ENCODE results near the gene AMFR. TPM values are rescaled to one million over a fixed set of nuclear protein-coding genes. Genes with fewer than 3 reads are reported as not detected.

AMFR gene
- total RNA-seq, 1 experiment from 2014 or later: 66.3 TPM

DNA sequence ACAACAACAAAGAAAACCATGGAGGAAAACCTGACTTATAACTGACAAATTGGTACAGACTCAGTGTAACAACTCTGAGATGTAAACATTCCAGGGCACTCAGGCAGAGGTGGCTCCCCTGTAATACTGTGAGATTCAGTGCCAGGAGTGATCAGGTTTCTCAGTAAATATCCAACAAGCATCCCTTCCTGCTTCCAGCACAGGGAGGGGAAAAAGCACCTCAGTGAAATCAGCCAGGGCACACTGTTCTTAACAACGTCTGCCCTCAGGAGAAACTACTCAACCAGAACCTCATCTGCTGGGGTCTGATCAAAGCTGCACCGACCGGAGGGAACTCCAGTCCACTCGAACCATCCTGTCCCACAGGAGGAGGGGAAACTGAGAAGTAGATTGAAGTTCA lies 52.3 kb downstream of the AMFR start:
- H3K9me3 ChIP-seq (ENCODE audit: control insufficient read depth in 1 of 2, insufficient read depth in 1 of 2, low read depth in 1 of 2, low read length in 2 of 2): no peaks in the 10 kb centered on the region
- H3K9me2 ChIP-seq (ENCODE audit: insufficient read depth): no peaks in the 10 kb centered on the region
- H4K20me1 ChIP-seq (ENCODE audit: insufficient read depth): no peaks in the 10 kb centered on the region
- peaks cover 0 to 14% of the 10 kb centered on the region in 2 experiments; a peak in 1 of 4 replicates for H3K4me1 ChIP-seq (ENCODE audit: control insufficient read depth in 1 of 2, insufficient read depth in 2 of 2, low read length in 2 of 2)
- RAD21 ChIA-PET (ENCODE audit: low non-redundant PET in 1 of 2, low total read pairs in 2 of 2, uncharacterized antibody in 2 of 2, unreplicated experiment in 2 of 2): no interaction called here
- ATAC-seq (no peak), DNase-seq (ENCODE audit: low read depth, low spot score) (no peak)
- H3K9ac ChIP-seq (ENCODE audit: low read length): no peak overlapping the region
- intact Hi-C loops (cut with micrococcal nuclease): no loop called here
- no peak overlapping the region for H3K27ac ChIP-seq (ENCODE audit: low read depth, low read length)
- POLR2A ChIA-PET: no interaction called here
- H3K4me2 ChIP-seq (ENCODE audit: low read length): no peak overlapping the region
- no peaks in the 10 kb centered on the region for H3K27me3 ChIP-seq (ENCODE audit: insufficient read depth, low read length)
- CTCF ChIA-PET: no interaction called here
- no peak overlapping the region for H3K4me3 ChIP-seq (replicated peaks in 1 of 2; ENCODE audit: low read depth in 1 of 2, low read length in 2 of 2)
- BruUV-seq (replicated peaks): no TSS peak
- H2AFZ ChIP-seq (ENCODE audit: low read depth, low read length, poor library complexity, severe bottlenecking): no peak overlapping the region
- TF ChIP-seq YY1 (IDR thresholded peaks at IDR 0.05; ENCODE audit: extremely low read depth, insufficient replicate concordance, low read depth, low read length) (no peak), JUND (IDR thresholded peaks at IDR 0.05) (no peak), TCF7L2 (IDR thresholded peaks at IDR 0.05; ENCODE audit: borderline replicate concordance, extremely low read depth, insufficient read depth, insufficient read length) (no peak), EGR1 (IDR thresholded peaks at IDR 0.05; ENCODE audit: low read depth) (no peak), EZH2 (IDR thresholded peaks at IDR 0.05) (no peak), ATF3 (IDR thresholded peaks at IDR 0.05) (no peak), SP1 (IDR thresholded peaks at IDR 0.05; ENCODE audit: low read depth) (no peak), SIN3A (IDR thresholded peaks at IDR 0.05; ENCODE audit: low read depth) (no peak), EZH2phosphoT487 (IDR thresholded peaks at IDR 0.05; ENCODE audit: borderline replicate concordance) (no peak)
- TF ChIP-seq, protein P1, sequence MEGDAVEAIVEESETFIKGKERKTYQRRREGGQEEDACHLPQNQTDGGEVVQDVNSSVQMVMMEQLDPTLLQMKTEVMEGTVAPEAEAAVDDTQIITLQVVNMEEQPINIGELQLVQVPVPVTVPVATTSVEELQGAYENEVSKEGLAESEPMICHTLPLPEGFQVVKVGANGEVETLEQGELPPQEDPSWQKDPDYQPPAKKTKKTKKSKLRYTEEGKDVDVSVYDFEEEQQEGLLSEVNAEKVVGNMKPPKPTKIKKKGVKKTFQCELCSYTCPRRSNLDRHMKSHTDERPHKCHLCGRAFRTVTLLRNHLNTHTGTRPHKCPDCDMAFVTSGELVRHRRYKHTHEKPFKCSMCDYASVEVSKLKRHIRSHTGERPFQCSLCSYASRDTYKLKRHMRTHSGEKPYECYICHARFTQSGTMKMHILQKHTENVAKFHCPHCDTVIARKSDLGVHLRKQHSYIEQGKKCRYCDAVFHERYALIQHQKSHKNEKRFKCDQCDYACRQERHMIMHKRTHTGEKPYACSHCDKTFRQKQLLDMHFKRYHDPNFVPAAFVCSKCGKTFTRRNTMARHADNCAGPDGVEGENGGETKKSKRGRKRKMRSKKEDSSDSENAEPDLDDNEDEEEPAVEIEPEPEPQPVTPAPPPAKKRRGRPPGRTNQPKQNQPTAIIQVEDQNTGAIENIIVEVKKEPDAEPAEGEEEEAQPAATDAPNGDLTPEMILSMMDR (IDR thresholded peaks at IDR 0.05 in 2 of 3, conservative IDR thresholded peaks at IDR 0.05 in 1 of 3; ENCODE audit: borderline replicate concordance in 1 of 3, insufficient read depth in 1 of 3, low read depth in 2 of 3, low read length in 2 of 3): no peak
- peaks cover under 1 to 2% of the 10 kb centered on the region in 2 experiments; a peak in 1 of 4 replicates for H3K36me3 ChIP-seq (ENCODE audit: control insufficient read depth in 1 of 2, insufficient read depth in 2 of 2, low read length in 2 of 2)
- peaks cover 18% of the 10 kb centered on the region for H3K79me2 ChIP-seq (ENCODE audit: insufficient read depth, low read length)

All from HCT116 (cell line).